ENCODE measurements around the gene DNM2. TPM values are rescaled to one million over a fixed set of nuclear protein-coding genes. Genes with fewer than 3 reads are reported as not detected.

Gene DNM2
- total and polyA plus RNA-seq, 10 of the 15 experiments (the other 5 are each of a cell fraction or from before 2014, with no cell fraction given) = 1.2 to 146 (median 68.9) TPM

DNA sequence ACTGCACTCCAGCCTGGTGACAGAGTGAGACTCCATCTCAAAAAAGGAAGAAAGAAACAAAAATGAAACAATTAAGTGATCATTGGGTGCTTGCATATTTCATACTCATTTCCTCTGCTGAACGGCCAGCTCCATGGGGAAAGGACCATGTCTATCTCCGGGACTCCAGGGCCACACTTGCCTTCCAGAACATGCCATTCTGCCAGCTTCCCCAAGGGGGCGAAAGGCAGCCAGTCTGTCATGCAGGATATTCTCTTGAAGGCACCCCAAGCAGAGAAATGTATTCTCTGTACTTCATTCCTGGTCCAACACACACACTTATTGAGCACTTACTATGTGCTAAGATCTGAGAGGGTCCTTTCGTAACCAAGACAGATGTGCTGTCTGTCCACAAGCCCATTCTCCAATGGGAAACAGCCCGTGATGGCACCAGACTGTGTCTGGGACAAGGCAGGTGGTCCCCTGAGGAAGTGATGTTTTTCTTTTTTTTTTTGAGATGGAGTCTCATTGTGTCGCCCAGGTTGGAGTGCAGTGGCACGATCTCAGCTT lies 143.3 kb downstream of the DNM2 start:
- TF ChIP-seq, protein P1, sequence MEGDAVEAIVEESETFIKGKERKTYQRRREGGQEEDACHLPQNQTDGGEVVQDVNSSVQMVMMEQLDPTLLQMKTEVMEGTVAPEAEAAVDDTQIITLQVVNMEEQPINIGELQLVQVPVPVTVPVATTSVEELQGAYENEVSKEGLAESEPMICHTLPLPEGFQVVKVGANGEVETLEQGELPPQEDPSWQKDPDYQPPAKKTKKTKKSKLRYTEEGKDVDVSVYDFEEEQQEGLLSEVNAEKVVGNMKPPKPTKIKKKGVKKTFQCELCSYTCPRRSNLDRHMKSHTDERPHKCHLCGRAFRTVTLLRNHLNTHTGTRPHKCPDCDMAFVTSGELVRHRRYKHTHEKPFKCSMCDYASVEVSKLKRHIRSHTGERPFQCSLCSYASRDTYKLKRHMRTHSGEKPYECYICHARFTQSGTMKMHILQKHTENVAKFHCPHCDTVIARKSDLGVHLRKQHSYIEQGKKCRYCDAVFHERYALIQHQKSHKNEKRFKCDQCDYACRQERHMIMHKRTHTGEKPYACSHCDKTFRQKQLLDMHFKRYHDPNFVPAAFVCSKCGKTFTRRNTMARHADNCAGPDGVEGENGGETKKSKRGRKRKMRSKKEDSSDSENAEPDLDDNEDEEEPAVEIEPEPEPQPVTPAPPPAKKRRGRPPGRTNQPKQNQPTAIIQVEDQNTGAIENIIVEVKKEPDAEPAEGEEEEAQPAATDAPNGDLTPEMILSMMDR (IDR thresholded peaks at IDR 0.05 in 2 of 3, conservative IDR thresholded peaks at IDR 0.05 in 1 of 3; ENCODE audit: control insufficient read depth in 2 of 3, extremely low read depth in 1 of 3, insufficient read depth in 1 of 3, low read depth in 3 of 3, low read length in 3 of 3) = peak; percentile 31 to 57 (median 54); a peak in 5 of 6 replicates
- no peak for TF ChIP-seq NFIC (IDR thresholded peaks at IDR 0.05; ENCODE audit: low read depth, low read length)
- RAD21 ChIA-PET (ENCODE audit: unreplicated experiment) = interaction anchor here (0.8 to 1.7 kb wide), 3 partner anchors 25 to 160 kb away, joined by 4 to 6 read pairs (median 5); partner anchors contain the start of genes DNM2, QTRT1 and TMED1
- Histone ChIP-seq H3K9ac (ENCODE audit: control insufficient read depth, insufficient read depth, low read length) (no peak overlapping the region), H3K27ac (ENCODE audit: control insufficient read depth, insufficient read depth) (no peak overlapping the region), H3K4me2 (ENCODE audit: control insufficient read depth, insufficient read depth) (no peak overlapping the region), H3K27me3 (replicated peaks in 1 of 2; ENCODE audit: control insufficient read depth in 2 of 2, insufficient read depth in 2 of 2, low read length in 1 of 2) (no peaks in the 10 kb centered on the region), H3K79me2 (ENCODE audit: control insufficient read depth, insufficient read depth, low read length) (no peaks in the 10 kb centered on the region), H3K4me1 (ENCODE audit: control insufficient read depth, insufficient read depth, low read length) (no peaks in the 10 kb centered on the region; the same call in none of the 2 replicates), H3K36me3 (ENCODE audit: control insufficient read depth in 2 of 2, insufficient read depth in 2 of 2, low read length in 1 of 2) (no peaks in the 10 kb centered on the region), H2AFZ (ENCODE audit: control insufficient read depth, low read depth, low read length) (no peak overlapping the region), H3K4me3 (no peak overlapping the region), H4K20me1 (ENCODE audit: control insufficient read depth, insufficient read depth) (no peaks in the 10 kb centered on the region), H3K9me3 (replicated peaks; ENCODE audit: control insufficient read depth, insufficient read depth, low read length) (no peaks in the 10 kb centered on the region)
- peak; percentile 43; the same call in 2 of the 3 replicates for ATAC-seq
- 47% methylated on average over 7 of the region's 7 CpGs for WGBS (ENCODE audit: insufficient coverage, insufficient replicate concordance, low lambda C conversion rate, missing lambda C conversion rate)
- SMC1A ChIA-PET (ENCODE audit: uncharacterized antibody, unreplicated experiment) = interaction anchor here (0.7 to 1.2 kb wide), 2 partner anchors 25 to 143 kb away, joined by 3 to 4 read pairs; partner anchors contain the start of genes DNM2 and TMED1
- DNase-seq (ENCODE audit: low read depth, low spot score) = no peak
- CTCF ChIA-PET = interaction anchor here (0.6 to 2.7 kb wide), 9 partner anchors 9 to 159 kb away, joined by 3 to 14 read pairs (median 4); partner anchors contain the start of genes DNM2, QTRT1 and TMED1
- POLR2A ChIA-PET = interaction anchor here (0.6 to 0.7 kb wide), 2 partner anchors 10 to 430 kb away, joined by 4 to 5 read pairs; partner anchors contain the start of gene CARM1
- peak; percentile 57 for FAIRE-seq
- in situ Hi-C loops (cut with MboI) = loop anchor here (5.0 kb wide), 1 partner anchor 144 kb away; the partner anchor contains the start of gene DNM2
- intact Hi-C loops (cut with micrococcal nuclease; ENCODE audit: unreplicated experiment) = no loop called here
- BruUV-seq (replicated peaks) = no TSS peak
